Loucy (cell line): ENCODE data around the gene CADM2.

ENCODE experiments used
- CTCF ChIP-seq: fragments of 200-600 bp; sonication (generic); conservative IDR thresholded peaks from 2 replicates; pipeline ENCODE4 v1.5.1; 2014; ENCODE audit warnings: mild to moderate bottlenecking, antibody characterized with exemption, low read length
- EZH2phosphoT487 ChIP-seq: fragments of 200-600 bp; IDR thresholded peaks from 2 replicates; pipeline ENCODE4 v1.6.1; 2018; ENCODE audit warnings: antibody characterized with exemption, mild to moderate bottlenecking, moderate library complexity, borderline replicate concordance

- no peak for TF ChIP-seq CTCF
- TF ChIP-seq EZH2phosphoT487 = no peak
Observed at GRCh38 chr3:85785766-85786165, 827.0 kb downstream of the CADM2 start.
